ENCODE measurements around the gene ZMAT5.
A peak's percentile ranks its signal among the peaks of the same experiment; 100 is the strongest.

Gene ZMAT5

GRCh38 chr22:29710193-29710592 is 56.6 kb downstream of the ZMAT5 start:
- no peak for DNase-seq (ENCODE audit: low read depth, low spot score)

DNA sequence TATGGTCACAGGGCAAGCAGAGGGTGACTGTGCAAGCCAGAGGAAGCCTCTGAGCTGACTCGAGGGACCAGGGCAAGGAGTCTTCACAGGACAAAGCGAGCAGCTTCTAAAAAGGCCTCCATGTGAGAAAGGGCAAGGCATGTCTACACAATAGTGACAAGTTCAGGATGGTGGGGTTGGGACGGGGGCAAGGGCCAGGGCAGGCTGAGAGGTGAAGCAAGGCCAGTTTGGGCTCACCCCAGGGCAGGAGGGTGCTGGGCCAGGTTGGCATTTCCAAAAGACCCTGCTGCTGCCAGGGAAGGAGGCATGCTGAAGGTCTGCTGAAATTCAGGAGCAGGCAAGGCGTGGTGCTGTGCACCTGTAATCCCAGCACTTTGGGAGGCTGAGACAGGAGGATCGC is 59.3 kb downstream of the ZMAT5 start:
- no peak for DNase-seq (ENCODE audit: low read depth, low spot score)

DNA sequence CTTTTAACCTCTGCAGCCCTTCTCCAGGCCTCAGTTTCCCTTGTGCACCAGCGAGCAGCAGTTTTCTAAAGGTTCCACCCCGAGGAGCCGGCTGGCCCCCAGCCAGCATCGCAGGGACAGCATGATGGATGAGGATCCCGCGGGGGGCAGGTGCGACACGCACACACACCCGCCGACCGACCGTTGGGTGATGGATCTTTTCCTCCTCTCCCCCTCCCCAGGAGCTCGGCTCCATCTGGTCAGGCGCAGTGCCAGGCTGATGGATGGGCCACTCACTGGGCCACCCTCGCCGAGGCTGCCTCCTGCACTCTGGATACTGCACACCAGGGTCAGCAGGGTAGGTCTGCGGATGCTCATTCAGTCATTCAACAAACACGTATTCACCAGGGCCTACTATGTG is 59.8 kb downstream of the ZMAT5 start:
- DNase-seq (ENCODE audit: low read depth, low spot score) = no peak

DNA sequence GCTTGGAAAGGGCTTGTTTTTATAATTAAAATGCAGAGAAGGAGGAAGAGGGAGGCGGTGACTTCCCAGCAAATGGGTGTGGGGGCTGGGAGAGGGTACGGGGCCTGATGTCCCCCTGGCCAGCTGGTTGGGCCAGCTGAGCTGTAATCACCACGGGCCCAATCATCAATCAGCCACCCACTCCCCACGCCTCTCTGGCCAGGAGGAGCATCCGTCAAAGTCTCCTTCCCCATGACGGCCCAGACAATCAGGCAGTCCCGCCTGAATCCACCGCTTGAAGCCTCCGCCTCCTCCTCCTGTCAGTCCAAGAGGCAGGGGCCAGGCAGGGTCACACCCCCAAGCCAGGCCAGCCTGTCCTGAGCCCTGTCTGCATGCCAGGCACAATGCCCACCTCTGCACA is 60.3 kb downstream of the ZMAT5 start:
- DNase-seq (ENCODE audit: low read depth, low spot score) = no peak

- DNase-seq (ENCODE audit: low read depth, low spot score) = no peak
These were observed 61.2 kb downstream of the ZMAT5 start for GRCh38 chr22:29705651-29706050.

- peak; percentile 87 for DNase-seq (ENCODE audit: low read depth, low spot score)
These were observed 62.1 kb downstream of the ZMAT5 start for GRCh38 chr22:29704528-29705285.

DNA sequence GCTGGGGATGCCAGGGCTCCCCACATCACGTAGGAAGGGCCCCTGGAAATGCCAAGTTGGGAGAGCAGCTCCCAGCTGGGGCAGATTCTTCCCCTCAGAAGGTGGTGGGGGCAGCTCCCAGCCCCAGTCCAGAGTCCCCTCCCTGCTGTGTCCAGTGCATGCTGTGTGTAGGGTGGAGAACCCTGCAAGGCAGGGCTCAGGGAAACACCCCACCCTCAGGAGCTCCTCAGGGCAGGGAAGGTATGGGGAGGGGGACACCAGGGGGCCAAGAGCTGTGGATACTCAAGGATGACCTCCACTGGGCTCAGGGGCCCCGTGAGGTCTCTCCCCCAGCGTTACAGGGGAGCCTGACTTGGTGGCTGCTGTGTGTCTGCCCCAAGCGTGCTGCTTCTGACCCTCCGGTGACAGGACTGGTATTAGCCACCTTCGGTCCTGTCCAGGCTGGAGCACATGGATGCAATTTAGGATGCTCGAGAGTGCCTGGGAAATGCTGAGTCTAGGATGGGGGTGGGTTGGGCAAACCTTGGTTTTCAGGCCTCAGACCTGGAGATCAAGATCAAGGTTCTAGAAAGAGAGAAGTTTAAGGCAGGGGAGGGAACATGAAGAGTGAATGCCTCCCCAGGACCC is 63.1 kb downstream of the ZMAT5 start:
- DNase-seq (ENCODE audit: low read depth, low spot score) = no peak

DNA sequence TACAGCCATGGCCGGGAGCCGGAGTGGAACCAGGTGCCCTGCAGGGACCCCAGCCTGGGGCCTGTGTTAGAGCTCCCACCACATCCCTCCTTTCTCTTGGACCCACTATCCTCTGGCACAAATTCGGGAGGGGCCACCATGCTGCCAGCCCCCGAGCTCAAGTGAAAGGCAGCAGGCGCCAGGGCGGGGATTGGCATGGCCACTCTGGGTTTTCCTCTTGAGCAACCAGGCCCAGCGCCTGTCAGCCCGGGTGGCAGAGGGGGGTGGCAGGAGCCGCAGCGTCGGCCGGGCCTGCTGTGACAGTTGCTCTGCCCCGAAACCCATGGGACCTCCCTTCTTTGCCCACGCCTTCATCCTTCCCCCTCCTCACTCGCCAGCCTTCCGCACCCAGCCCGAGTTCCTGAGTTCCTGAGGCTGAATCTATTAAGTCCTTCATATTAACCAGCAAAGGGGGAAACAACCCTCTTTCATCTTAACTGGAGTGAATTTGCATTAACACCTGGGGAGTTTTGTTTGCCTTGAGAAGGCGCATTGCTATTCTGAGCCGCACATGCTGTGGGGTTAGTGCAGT is 63.8 kb downstream of the ZMAT5 start:
- DNase-seq (ENCODE audit: low read depth, low spot score) = peak; percentile 38

- DNase-seq (ENCODE audit: low read depth, low spot score) = no peak
These were observed 64.5 kb downstream of the ZMAT5 start for GRCh38 chr22:29702000-29702930.

DNA sequence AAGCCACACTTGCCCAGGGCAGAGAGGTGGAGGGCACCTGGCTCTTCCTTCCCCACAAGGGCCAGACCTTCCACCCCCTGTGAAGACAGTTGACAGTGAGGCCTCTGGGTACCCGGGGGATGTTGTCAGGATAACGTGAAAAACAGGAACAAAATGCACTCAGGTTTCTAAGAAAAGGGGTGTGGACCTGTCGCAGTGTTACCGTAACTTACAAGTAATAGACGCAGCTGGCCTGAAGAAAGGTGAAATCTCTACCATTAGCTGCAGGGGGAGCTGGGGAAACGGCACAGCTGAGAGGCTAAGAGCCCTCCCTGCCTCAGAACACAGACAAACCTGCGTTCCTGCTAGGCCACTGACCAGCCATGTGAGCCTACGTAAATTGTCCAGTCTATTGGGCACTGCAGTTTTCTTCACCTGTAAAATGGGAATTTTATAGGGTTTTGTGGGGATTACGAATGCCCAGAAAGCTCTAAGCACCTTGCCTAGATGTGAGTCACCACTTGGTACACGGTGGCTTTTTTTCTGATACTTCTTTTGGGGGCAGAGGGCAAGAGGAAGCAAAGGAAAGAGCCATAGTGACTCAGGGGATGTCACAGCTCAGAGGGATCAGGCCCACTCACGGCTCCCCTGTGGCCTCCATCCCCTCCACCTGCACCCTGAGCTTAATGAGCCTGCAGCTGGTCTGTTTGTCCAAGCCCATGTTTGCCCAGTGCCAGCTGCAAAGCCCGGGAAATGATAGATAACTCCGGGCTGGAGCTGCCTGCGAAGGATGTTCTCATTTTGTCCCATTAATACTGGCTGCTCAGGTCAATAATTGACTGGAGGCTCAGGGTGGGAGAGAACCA is 65.4 kb downstream of the ZMAT5 start:
- peak; percentile 48 for DNase-seq (ENCODE audit: low read depth, low spot score)

DNA sequence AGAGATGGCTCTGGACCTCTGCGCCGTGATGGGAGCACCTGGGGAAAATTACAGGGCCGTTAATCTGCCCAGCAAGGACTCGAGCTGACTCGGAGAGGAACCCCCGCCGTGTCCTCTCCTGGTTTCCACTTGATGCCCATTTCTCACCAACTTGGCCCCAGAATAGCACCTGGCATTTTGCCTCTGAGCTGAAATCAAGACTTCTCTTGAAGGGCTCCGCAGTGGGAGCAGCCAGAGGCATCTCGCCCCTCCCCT is 66.0 kb downstream of the ZMAT5 start:
- no peak for DNase-seq (ENCODE audit: low read depth, low spot score)

GRCh38 chr22:29700206-29700899 is 66.5 kb downstream of the ZMAT5 start:
- peak; percentile 44 for DNase-seq (ENCODE audit: low read depth, low spot score)

- no peak for DNase-seq (ENCODE audit: low read depth, low spot score)
These were observed 68.8 kb downstream of the ZMAT5 start for GRCh38 chr22:29697853-29698598.

DNA sequence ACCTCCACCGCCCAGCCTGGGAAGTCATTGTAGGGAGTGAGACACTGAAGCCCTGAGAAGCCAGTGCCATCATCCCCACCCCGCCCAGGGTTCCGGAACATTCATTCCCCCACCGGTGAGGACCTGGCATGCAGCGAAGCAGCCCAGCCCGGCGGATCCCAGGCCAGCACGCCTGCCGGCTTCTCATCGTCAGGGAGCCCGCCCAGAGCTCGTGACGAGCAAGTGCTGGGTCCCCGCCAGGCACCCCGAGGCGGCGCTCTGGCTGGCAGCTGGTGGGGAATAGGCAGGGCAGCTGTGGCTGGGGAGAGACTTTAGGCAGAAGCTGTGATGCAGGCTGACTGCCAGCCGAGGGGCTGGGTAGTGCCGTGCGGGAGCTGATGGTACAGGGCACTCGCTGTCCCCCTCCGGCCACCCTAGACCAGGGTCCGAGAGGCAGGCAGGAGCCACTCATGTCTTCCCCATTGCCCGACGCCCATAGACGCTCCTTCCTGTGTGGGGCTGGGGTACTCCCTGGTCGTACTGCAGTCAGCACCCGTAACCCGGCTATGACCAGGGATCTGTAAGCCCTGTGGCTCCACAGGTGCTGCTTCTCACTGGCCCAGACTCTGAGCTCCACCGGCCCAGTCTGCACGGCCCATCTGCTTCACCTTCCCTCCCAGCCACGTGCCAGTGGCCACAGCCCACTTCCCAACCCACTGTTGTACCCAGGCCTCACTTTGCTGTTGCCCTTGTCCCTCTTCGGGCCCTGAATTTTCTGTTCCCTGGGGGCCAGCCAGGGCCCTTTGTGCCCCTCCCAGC is 71.5 kb downstream of the ZMAT5 start:
- no peak for DNase-seq (ENCODE audit: low read depth, low spot score)

- DNase-seq (ENCODE audit: low read depth, low spot score) = no peak
These were observed 73.1 kb downstream of the ZMAT5 start for GRCh38 chr22:29693671-29694070.

DNA sequence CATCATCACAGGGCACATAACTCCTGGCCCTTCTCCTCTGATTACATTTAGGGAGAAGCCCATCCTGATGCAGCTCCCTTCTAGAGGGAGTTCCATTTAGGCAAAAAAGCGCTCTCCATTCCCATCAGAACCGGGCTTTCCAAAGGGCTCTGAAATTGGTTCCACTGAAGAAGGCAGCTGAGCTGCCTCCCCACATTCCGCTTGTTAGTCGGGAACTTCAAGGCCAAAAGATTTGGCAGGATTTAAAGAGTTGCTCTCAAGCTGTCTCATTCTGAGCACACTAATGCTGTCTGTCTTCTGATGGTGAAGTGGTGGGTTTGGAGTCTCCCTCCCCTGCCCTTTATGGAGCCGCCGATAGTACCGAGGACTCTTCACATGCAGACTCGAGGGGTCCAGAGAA is 73.6 kb downstream of the ZMAT5 start:
- no peak for DNase-seq (ENCODE audit: low read depth, low spot score)

DNA sequence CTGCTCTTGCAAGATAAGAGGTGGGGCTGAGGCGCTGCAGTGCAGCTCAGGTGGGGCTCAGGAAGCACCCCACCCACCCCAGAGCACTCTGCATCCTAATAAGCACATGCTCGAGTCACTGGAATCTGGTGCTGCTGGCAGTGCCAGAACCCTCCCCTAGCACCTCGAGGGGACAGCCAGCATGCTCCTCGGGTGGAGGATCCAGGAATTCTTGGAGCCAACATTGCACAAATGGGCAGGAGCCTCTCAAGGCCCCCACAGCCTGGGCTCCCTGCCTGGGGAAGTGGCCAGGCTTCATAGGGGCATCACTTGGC is 74.5 kb downstream of the ZMAT5 start:
- DNase-seq (ENCODE audit: low read depth, low spot score) = no peak

DNA sequence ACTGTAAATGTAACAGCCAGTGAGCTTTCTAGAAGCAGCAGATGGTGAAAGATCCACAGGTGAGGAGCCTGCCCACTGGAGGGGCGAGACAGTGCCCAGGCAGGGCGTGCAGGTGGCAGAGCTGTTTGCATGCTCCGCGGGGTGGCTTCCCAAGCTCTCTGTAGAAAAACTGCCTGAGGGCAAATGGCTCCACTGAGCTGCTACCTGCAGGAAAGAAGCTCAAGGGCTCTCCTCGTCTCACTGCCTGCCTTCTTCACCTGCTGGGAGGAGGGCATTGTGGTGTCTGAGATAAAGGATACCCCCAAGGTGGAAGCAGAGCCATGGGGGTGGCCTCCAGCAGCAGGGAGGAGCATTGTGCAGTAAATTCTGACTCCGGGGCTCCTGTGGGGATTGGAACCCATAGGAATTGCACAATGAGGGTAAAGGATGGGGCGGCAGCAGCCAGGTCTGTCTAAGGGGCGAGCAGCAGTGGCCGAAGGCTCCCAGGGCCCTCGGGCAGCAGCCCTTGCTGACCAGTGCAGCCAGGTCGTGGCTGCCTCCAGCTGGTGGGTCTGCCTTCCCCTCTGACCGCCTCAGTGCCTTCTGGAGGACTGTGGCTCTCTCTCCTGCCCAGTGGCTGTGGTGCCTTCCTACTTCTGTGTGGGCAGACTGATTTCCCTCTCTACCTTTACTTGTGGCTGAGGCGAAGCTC is 75.0 kb downstream of the ZMAT5 start:
- no peak for DNase-seq (ENCODE audit: low read depth, low spot score)

DNA sequence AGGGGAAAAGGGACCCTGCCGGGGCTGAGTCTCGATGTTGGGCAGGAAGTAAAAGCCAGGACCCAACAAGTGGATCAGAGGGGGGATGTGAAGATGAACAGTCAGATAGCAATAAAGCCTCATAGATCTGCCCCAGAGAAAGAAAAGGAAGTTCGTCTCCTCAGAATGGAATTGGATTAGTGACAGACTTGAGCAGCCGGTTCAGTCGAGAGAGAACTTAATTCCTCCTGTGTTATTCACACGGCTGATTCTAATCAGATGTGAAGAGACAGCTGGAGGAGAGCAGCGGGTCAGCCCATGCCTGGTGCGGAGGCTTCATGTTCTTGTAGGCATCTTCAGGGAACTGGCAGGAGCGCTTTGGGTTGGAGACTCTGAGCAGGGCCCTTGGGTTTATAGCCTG is 76.3 kb downstream of the ZMAT5 start:
- no peak for DNase-seq (ENCODE audit: low read depth, low spot score)
